Measurements from ENCODE around the gene S1PR2. TPM values are rescaled to one million over a fixed set of nuclear protein-coding genes. Genes with fewer than 3 reads are reported as not detected.
"Not testable (repeated sequence)": the region's sequence is repeated elsewhere in the genome, so short reads cannot be mapped to it uniquely, and the experiment has no call there.

S1PR2 gene
- total RNA-seq, 2 experiments from 2014 or later = 9.5 to 10.6 TPM

DNA sequence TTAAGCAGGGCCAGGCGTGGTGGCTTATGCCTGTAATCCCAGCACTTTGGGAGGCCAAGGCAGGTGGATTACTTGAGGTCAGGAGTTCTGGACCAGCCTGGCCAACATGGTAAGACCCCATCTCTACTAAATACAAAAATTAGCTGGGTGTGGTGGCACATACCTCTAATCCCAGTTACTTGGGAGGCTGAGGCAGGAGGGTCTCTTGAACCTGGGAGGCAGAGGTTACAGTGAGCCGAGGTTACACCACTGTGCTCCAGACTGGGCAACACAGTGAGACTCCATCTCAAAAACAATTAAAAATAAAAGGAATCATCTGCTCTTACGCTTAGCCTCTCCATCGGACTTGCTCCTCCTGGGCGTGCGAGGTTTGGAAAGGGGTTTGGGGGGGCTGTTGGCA lies 51.1 kb downstream of the S1PR2 start:
- H3K4me3 Mint-ChIP-seq, POLR2A ChIA-PET, CTCF ChIA-PET, DNase-seq, H3K27me3 Mint-ChIP-seq, H3K27ac Mint-ChIP-seq, H3K4me1 Mint-ChIP-seq, H3K9me3 Mint-ChIP-seq: not testable (repeated sequence)
- H3K36me3 Mint-ChIP-seq (ENCODE audit: low read depth) = peaks cover 60% of the 10 kb centered on the region

DNA sequence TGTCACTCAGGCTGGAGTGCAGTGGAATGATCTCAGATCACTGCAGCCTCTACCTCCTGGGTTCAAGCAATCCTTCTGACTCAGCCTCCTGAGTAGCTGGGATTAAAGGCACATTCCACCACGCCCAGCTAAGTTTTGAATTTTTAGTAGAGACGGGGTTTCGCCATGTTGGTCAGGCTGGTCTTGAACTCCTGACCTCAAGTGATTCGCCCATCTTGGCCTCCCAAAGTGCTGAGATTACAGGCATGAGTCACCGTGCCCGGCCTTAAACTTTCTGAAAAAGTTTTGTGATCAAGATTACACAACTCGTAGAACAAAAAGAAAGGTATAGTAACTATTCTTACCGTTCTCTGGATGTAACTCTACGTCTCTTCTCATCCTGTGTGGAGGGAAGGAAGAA lies 57.6 kb downstream of the S1PR2 start:
- peaks cover 15% of the 10 kb centered on the region for H3K4me1 Mint-ChIP-seq
- no peaks in the 10 kb centered on the region for H3K9me3 Mint-ChIP-seq
- H3K4me3 Mint-ChIP-seq = no peak overlapping the region
- ChIA-PET CTCF (interaction anchor here (1.8 to 2.5 kb wide), 2 partner anchors 61 to 77 kb away, joined by 4 to 11 read pairs; no protein-coding TSS in a partner anchor), POLR2A (interaction anchor here (1.1 kb wide), 1 partner anchor 16 kb away, joined by 4 read pairs; no protein-coding TSS in a partner anchor)
- peak overlapping the region; percentile 28 for H3K27ac Mint-ChIP-seq
- H3K27me3 Mint-ChIP-seq = no peaks in the 10 kb centered on the region
- H3K36me3 Mint-ChIP-seq (ENCODE audit: low read depth) = peaks cover 70% of the 10 kb centered on the region
- no peak for DNase-seq

Other genes starting within 250 kb of the S1PR2 start
- gene COL5A3, start 220.8 kb downstream of the S1PR2 start, total RNA-seq = 1 to 10 TPM; 1.1 TPM
- gene RDH8, start 217.8 kb downstream of the S1PR2 start, total RNA-seq = not detected
- gene SHFL, start 145.0 kb downstream of the S1PR2 start, total RNA-seq = 100 to 1,000 TPM; 103 to 108 TPM
- 1 to 10 TPM; 2.4 TPM for gene ANGPTL6, start 128.7 kb downstream of the S1PR2 start, total RNA-seq
- 10 to 100 TPM; 74.3 to 75.6 TPM for gene PPAN, start 125.0 kb downstream of the S1PR2 start, total RNA-seq
- gene P2RY11, start 119.6 kb downstream of the S1PR2 start, total RNA-seq = 10 to 100 TPM; 33.2 to 33.5 TPM
- 100 to 1,000 TPM; 202 to 203 TPM for gene EIF3G, start 111.4 kb downstream of the S1PR2 start, total RNA-seq
- gene DNMT1, start 36.4 kb downstream of the S1PR2 start, total RNA-seq = 100 to 1,000 TPM; 314 to 331 TPM
- 10 to 100 TPM; 55.4 to 58.6 TPM for gene MRPL4, start 20.9 kb upstream of the S1PR2 start, total RNA-seq
- 10 to 100 TPM; 23.8 to 24.3 TPM for gene ICAM1, start 39.8 kb upstream of the S1PR2 start, total RNA-seq
- gene ICAM4, start 55.6 kb upstream of the S1PR2 start, total RNA-seq = 1 to 10 TPM; 1.5 to 2.0 TPM
- gene ICAM5, start 58.6 kb upstream of the S1PR2 start, total RNA-seq = 1 to 10 TPM in 1 of 2 experiments, under 1 TPM in 1; 0.53 to 1.1 TPM
- 1 to 10 TPM; 1.0 to 1.4 TPM for gene ZGLP1, start 78.5 kb upstream of the S1PR2 start, total RNA-seq
- gene FDX2, start 84.7 kb upstream of the S1PR2 start, total RNA-seq = 1 to 10 TPM; 3.5 to 3.7 TPM
- gene RAVER1, start 102.2 kb upstream of the S1PR2 start, total RNA-seq = 10 to 100 TPM; 62.1 to 68.6 TPM
- 100 to 1,000 TPM; 223 to 237 TPM for gene ICAM3, start 108.3 kb upstream of the S1PR2 start, total RNA-seq
- 100 to 1,000 TPM; 226 to 243 TPM for gene TYK2, start 149.2 kb upstream of the S1PR2 start, total RNA-seq
- gene CDC37, start 172.2 kb upstream of the S1PR2 start, total RNA-seq = 100 to 1,000 TPM; 239 to 244 TPM
- 10 to 100 TPM; 56.2 to 58.1 TPM for gene PDE4A, start 189.2 kb upstream of the S1PR2 start, total RNA-seq

Data from activated CD4-positive, alpha-beta memory T cell treated with anti-CD3 and anti-CD28 coated beads, Interleukin-2, amount 10 ng/mL, durations not matched to agents 7 days and 5 days (primary cell).